GM21515 (cell line): ENCODE measurements around the gene PRMT2.

Experiments used
- ATAC-seq: cut with Tn5 transposase; IDR thresholded peaks from one replicate; pipeline ENCODE4 v1.9.1; 2021; ENCODE audit not compliant: unreplicated experiment

PRMT2 gene

DNA sequence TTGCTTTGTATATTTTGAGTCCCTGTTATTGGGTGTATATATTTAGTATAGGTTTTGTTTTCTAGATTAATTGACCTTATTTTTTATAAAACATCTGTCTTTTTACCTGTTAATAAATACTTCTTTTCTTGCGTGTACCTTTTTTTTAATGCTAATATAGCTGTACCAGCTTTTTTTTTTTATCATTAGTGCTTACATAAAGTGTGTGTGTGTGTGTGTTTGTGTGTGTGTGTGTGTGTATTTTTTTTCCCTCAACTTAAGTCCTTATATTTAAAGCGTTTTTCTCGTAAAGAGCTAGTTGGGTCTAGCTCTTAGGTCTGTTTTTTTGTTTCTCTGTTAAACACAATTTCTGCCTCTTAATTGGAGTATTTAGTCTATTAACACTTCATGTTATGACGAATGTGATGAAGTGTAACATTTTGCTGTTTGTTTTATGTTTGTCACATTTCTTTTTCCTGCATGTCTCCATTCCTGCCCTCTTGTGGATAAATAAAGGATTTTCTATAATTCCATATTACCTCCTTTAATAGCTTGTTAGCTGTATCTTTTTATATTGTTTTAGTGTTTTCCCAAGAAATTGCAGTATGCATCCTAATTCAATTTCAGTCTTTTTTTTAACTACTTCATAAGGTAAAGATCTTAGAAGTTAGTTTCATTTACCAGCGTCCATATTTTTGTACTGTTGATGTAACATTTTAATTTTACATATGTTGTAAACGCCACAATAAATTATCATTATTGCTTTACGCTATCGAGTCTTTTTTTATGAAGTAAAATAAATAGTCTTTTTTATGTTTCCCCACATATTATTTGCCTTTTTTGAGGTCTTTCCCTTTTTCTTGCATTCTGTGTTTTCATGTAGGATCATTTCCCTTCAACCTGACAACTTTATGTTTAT, 4.3 kb downstream of the PRMT2 start:
- ATAC-seq: no peak

DNA sequence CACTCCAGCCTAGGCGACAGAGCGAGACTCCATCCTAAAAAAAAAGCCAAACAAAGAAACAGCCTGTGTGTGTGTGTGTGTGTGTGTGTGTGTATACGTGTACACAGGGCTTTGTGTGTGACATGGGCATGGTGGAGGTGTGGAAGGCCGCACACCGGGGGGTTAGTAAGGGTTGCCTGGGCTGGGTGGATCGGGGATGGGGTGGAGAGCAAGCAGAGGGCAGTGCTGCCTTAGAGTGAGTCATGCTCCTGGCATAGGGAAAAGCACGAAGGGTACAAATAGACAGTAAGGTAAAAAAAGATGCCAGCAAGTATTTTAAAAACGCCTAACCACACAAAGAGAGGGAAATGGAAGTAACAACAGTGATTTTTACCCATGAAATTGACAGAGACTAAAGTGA, 6.2 kb downstream of the PRMT2 start:
- no peak for ATAC-seq

DNA sequence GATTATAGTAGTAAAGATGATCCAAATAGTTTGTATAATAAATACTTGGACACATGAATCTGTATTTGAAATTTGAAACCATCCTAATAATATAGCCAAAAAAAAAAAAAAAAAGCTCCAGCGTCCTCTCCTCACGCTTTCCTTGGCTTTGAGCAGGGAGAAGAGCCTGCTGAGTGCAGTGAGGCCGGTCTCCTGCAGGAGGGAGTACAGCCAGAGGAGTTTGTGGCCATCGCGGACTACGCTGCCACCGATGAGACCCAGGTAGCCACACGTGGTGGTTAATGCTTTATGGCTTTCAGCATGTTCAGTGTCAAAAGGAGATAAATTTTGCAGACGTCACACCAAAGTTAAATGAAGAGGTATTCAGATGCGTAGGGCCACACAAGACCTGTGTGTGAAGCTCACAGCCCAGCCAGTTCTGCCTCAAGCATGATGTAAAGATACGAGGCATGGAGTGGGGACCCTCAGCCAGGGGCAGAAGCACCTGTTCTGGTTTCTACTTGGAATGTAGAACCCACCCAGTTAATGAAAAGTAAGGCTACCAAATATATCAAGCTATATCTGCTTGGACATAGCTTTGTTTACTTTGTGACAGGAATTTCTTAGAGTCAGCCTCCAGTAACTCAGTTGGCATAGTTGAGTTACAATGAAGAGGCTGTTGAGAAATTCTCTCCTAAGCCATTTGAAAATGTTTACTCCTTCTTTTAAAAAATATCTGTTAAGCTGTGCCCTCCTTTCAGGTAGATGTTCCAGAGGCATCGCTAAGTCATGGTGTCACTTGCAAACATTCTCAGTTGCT, 8.1 kb downstream of the PRMT2 start:
- no peak for ATAC-seq

DNA sequence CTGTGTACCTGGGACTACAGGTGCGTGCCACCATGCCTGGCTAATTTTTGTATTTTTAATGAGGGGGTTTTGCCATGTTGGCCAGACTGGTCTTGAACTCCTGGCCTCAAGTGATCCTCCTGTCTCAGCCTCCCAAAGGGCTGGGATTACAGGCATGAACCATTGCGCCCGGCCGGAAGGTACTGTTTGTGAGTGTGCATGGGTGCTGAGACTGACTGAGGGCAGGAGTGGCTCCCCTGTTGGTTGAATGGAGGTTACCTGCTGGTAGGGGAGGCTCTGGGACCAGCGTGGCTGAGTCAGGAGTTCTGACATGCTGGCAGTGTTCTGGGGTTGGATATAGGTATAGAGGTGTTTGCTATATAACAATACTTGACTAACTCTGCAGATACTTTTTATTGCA, 10.4 kb downstream of the PRMT2 start:
- ATAC-seq: no peak

GRCh38 chr21:46646541-46647154, 11.2 kb downstream of the PRMT2 start:
- no peak for ATAC-seq

DNA sequence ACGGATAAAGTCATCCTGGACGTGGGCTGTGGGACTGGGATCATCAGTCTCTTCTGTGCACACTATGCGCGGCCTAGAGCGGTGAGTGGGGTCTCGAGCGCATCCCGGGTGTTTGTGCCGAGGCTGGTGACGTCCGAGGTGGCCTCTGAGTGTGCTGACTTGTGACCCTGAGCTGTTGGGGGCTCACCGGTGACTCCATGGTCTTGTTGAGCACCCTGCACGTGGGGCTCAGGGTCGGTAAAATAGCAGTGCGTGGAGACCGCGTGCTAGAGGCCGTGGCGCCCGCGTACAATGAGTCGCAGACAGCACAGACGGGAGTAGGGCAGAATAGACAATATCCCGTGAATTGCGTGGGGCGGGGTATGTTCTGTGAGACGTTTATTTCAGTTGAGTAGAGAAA, 13.1 kb downstream of the PRMT2 start:
- no peak for ATAC-seq

GRCh38 chr21:46649356-46649755, 13.9 kb downstream of the PRMT2 start:
- no peak for ATAC-seq

- ATAC-seq: no peak
Observed at GRCh38 chr21:46650476-46651098, 15.1 kb downstream of the PRMT2 start.

- ATAC-seq: no peak
Observed at GRCh38 chr21:46651121-46651520, 15.6 kb downstream of the PRMT2 start.

DNA sequence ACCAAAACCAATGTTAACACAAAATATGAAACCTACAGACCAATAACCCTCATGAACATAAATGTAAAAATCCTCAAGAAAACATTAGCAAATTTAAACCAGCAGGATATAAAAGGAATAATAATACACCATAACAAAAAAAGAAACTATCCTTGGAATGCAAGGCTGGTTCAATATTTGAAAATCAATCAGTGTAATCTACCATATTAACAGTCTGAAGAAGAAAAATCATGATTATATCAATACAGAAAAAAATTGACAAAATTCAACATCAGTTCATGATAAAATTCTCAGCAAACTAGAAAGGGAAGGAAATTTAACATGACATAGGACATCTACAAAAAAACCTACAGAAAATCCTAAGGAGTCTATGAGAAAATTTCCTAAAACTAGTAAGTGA, 19.8 kb downstream of the PRMT2 start:
- ATAC-seq: no peak

GRCh38 chr21:46656820-46657219, 21.3 kb downstream of the PRMT2 start:
- ATAC-seq: no peak

- no peak for ATAC-seq
Observed at GRCh38 chr21:46660505-46660904, 25.0 kb downstream of the PRMT2 start.

GRCh38 chr21:46661211-46661625, 25.7 kb downstream of the PRMT2 start:
- no peak for ATAC-seq

GRCh38 chr21:46661642-46662366, 26.3 kb downstream of the PRMT2 start:
- no peak for ATAC-seq

GRCh38 chr21:46662367-46662654, 26.8 kb downstream of the PRMT2 start:
- ATAC-seq: no peak

DNA sequence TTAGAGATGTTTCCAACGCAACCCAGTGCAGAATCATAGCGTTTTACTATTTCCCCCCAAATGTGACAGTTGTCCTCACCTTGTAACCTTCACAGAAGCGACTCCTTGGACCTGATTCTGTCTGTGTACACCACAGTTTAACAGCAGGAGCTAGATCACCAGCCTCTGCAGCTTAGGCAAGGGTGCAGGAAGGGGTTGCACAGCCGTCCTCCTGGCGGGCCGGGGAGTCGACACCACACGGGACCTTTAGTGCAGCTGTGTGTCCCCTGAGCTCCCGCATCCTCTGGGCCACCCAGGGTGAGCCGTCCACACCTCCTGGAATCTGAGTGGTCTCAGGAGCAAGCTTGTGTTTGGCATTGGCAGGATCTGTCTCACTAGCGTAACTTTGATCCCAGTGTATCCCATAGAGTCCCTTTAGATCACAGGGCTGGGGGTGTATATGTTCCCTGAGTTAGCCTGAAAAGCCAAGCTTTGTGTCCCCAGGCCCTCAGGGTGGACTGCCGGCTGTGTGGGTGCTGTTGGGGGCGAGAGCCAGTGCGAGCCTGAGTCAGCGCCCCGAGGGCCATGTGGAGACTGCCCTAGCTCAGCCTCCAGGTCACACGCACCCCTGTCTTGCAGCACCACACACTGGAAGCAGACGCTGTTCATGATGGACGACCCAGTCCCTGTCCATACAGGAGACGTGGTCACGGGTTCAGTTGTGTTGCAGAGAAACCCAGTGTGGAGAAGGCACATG, 27.5 kb downstream of the PRMT2 start:
- ATAC-seq: no peak

DNA sequence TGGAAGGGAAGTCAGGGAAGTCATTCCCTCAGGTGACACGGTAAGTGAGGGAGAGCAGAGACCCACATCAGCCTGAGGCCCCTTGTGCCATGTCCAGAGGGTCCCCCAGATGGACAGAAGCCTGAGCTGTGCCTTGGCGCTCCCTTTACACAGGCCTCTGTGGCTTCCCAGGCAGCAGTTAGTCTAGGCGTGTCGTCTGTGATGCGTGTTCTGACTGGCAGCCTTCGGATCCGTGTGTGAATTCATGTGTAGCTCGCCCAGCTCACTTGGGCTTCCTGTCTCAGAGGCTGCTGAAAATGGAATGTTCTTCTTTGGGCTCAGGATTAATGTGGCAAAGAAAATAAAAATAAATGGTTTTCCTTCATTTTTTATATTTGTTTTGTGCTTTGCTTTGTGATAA, 28.3 kb downstream of the PRMT2 start:
- ATAC-seq: no peak

- no peak for ATAC-seq
Observed at GRCh38 chr21:46664316-46664995, 29.0 kb downstream of the PRMT2 start.

- ATAC-seq: no peak
Observed at GRCh38 chr21:46665566-46665965, 30.1 kb downstream of the PRMT2 start.
